GM13977 (cell line): ENCODE measurements around the gene SULT1C2.

Experiments used
- DNase-seq: peaks from one replicate; pipeline ENCODE4 v3.0.0; 2012; ENCODE audit warnings: low spot score
- in situ Hi-C: fragments of 300-500 bp; cut with MboI; formaldehyde crosslinking; loops from one replicate; pipeline ENCODE4 v1.12.0; 2022; ENCODE audit warnings: low sequenced_read_pairs, low pct_unique_long_range_greater_than_20kb, mixed read lengths, inconsistent platforms; ENCODE audit not compliant: unreplicated experiment
- TF ChIP-seq, protein P1 (sequence below): IDR thresholded peaks from 2 replicates; pipeline ENCODE4 v1.5.1; 2012; ENCODE audit warnings: mild to moderate bottlenecking, control low read depth; ENCODE audit not compliant: insufficient read depth; ENCODE audit errors: extremely low read depth, missing control alignments

The SULT1C2 gene

DNA sequence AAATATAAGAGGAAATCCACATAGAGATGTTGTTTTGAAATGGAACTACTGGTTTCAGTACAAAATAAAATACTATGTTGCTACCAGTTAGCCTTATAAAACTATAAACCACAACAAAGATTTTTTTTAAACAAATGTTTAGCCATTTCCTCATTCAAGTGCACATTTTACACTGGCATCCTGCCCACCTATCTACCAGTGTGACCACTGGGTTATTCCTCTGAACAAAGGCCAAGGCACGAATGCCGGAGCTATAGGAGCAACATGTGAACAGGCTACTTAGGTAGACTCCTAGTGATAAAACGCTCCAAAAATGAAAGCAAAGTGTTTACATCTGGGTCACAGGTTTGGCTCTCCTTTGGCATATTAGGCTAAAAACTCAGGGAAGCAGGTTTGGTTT is 57.3 kb downstream of the SULT1C2 start:
- TF ChIP-seq, protein P1, sequence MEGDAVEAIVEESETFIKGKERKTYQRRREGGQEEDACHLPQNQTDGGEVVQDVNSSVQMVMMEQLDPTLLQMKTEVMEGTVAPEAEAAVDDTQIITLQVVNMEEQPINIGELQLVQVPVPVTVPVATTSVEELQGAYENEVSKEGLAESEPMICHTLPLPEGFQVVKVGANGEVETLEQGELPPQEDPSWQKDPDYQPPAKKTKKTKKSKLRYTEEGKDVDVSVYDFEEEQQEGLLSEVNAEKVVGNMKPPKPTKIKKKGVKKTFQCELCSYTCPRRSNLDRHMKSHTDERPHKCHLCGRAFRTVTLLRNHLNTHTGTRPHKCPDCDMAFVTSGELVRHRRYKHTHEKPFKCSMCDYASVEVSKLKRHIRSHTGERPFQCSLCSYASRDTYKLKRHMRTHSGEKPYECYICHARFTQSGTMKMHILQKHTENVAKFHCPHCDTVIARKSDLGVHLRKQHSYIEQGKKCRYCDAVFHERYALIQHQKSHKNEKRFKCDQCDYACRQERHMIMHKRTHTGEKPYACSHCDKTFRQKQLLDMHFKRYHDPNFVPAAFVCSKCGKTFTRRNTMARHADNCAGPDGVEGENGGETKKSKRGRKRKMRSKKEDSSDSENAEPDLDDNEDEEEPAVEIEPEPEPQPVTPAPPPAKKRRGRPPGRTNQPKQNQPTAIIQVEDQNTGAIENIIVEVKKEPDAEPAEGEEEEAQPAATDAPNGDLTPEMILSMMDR: no peak
- DNase-seq: no peak
- in situ Hi-C loops: no loop called here

DNA sequence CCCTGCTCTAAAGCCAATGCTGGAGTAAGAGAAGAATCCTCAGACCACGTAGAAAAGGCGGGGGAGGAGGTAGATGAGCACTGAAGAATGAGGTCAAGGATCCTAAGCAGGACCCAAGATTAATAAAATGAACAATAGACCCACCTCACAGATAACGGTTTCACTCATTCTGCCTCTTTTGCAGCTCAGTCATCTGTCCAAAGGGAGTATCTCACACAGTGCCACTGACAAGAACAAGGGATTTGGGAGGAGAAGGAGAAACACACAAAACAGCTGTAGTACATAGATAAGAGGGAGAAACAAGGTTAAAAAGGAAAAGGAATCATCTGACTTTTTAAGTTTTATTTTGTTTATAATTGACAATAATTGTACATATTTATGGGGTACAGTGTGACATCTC is 58.1 kb downstream of the SULT1C2 start:
- TF ChIP-seq, protein P1: no peak
- DNase-seq: no peak
- in situ Hi-C loops: no loop called here

DNA sequence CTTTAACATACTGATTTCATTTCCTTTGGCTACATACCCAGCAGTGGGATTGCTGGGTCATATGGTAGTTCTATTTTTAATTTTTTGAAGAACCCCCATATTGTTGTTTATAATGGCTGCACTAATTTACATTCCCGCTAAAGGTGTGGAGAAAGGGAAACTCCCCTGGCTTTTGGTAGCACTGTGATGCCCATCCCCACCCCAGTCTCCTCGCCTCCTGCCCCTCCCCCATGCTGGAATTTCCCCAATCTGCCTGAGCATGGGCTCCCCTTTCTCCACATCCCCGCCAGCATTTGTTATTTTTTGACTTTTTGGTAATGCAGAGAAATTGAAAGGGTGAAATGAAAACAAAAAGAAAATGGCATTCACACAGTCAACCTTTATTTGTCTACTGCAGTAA is 59.1 kb downstream of the SULT1C2 start:
- no peak for DNase-seq
- in situ Hi-C loops: no loop called here
- TF ChIP-seq, protein P1: no peak

DNA sequence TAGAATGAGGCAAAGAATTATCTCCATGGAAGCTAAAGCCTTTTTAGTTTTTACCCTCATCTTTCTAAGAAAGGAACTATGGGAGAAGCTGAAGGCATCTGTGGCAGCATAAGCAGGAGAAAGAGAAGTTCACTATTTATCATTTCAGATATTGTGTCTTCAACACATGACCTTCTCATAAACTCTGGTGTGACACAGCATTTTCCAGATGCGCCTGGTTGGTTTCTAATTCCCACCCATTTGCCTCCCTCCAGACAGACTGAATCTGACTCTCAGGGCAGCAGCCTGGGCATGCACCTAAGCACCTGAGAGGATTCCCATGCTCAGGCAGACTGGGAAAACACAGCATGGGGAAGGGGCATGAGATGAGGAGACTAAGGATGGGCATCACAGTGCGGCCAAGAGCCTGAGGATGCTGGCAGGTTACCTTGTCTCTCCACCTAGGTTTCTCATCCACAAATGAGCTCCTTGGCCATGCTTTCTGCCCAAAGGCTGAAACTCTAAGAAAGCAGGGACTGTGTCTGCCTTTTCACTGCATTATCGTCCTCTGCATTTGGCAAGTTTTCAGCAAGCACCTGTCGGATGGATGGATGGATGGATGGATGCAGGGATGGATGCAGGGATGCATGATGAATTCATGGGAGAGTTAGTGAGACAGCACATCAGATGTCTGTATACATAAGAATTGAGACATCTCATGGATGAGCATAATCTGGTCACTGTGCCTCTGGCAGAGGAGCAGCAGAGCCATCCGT is 60.3 kb downstream of the SULT1C2 start:
- TF ChIP-seq, protein P1: no peak
- in situ Hi-C loops: no loop called here
- no peak for DNase-seq

DNA sequence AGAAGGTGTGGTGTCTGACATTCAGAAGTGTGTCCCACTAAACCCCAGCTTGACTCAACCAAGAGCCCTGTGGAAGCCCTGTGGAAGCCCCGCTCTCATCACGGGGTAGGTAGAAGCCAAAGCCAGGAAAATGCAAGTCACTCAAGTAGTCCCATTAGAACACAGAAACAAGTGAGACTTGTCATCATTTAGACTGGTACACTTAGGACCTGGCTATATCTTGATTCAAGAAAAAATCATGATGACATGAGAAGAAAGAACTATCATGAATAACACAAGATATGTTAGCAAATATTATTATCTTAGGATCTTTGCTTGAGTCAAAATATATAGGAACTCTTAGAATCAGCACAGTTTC is 60.9 kb downstream of the SULT1C2 start:
- DNase-seq: no peak
- in situ Hi-C loops: no loop called here
- TF ChIP-seq, protein P1: no peak

DNA sequence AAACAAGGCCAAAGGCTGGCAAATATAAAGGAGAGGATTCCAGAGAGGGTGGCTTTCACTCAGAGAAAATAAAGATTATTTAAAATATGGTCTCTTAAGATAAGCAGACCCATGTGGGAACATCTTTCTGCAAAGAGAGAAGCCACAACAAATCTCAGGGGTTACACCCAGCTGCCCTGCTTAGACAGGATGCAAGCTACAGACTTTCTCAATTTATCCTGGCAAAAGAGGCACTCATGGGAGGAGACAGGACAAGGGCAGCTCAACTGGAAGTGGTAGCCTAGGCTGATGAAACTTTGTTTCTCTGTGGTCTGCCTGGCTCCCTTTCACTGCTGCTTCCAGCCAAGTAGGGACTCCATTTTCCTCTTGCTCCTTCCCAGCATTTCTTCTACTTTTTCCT is 63.2 kb downstream of the SULT1C2 start:
- TF ChIP-seq, protein P1: no peak
- in situ Hi-C loops: no loop called here

More for the DNA sequence above, 63.2 kb downstream of the SULT1C2 start:
- DNase-seq: no peak
